Panc1 (cell line): ENCODE results near the gene IFT80.

Experiments used
- CTCF ChIP-seq: fragments of 450-650 bp; IDR thresholded peaks from 2 replicates; pipeline ENCODE4 v1.5.1; 2017; ENCODE audit warnings: mild to moderate bottlenecking
- POLR2AphosphoS5 ChIP-seq: IDR thresholded peaks from 2 replicates; pipeline ENCODE4 v1.6.1; 2012; ENCODE audit warnings: mild to moderate bottlenecking, low read depth, low read length, moderate library complexity
- SIN3A ChIP-seq: IDR thresholded peaks from 2 replicates; pipeline ENCODE4 v1.6.1; 2012; ENCODE audit warnings: low read depth, mild to moderate bottlenecking, low read length, moderate library complexity, borderline replicate concordance; ENCODE audit not compliant: insufficient read depth
- TF ChIP-seq, protein P1 (sequence below), 2 experiments: IDR thresholded peaks; 2 replicates each; pipeline ENCODE4 v1.6.1; 2011 to 2012; ENCODE audit warnings: low read depth in 2 of 2, control low read depth in 1 of 2, low read length in 1 of 2, mild to moderate bottlenecking in 1 of 2, moderate library complexity in 1 of 2; ENCODE audit not compliant: insufficient read depth in 1 of 2

DNA sequence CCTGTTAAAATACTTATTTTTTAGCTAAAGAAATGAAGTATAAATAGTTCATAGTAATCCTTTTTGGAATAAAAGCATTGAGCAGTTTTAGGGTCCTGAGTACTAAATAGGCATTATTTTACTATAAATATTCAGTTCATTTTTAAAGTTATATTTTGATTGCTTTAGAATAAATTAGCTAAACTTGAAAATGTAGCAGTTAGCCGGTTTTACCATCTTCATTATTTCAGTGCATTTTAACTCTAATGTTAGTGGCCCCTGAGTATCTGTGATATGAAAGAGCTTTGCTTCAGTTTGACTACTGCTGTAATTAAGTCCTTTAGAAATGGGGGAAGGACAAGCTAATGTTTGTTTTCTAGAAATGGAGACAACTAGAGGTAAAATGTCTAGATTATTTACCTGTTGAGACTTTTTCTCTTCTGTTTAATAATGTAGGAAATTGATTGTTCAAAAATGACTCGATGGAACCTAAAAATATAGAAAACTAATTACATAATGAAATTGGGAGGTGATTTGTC lies 4.1 kb upstream of the IFT80 start:
- no peak for TF ChIP-seq CTCF
- TF ChIP-seq, protein P1, sequence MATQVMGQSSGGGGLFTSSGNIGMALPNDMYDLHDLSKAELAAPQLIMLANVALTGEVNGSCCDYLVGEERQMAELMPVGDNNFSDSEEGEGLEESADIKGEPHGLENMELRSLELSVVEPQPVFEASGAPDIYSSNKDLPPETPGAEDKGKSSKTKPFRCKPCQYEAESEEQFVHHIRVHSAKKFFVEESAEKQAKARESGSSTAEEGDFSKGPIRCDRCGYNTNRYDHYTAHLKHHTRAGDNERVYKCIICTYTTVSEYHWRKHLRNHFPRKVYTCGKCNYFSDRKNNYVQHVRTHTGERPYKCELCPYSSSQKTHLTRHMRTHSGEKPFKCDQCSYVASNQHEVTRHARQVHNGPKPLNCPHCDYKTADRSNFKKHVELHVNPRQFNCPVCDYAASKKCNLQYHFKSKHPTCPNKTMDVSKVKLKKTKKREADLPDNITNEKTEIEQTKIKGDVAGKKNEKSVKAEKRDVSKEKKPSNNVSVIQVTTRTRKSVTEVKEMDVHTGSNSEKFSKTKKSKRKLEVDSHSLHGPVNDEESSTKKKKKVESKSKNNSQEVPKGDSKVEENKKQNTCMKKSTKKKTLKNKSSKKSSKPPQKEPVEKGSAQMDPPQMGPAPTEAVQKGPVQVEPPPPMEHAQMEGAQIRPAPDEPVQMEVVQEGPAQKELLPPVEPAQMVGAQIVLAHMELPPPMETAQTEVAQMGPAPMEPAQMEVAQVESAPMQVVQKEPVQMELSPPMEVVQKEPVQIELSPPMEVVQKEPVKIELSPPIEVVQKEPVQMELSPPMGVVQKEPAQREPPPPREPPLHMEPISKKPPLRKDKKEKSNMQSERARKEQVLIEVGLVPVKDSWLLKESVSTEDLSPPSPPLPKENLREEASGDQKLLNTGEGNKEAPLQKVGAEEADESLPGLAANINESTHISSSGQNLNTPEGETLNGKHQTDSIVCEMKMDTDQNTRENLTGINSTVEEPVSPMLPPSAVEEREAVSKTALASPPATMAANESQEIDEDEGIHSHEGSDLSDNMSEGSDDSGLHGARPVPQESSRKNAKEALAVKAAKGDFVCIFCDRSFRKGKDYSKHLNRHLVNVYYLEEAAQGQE (IDR thresholded peaks at IDR 0.05; ENCODE audit: insufficient read depth in 1 of 2, low read depth in 2 of 2, low read length in 1 of 2), result no peak
- no peak for TF ChIP-seq SIN3A
- TF ChIP-seq POLR2AphosphoS5, result no peak
